Measurements from ENCODE around the gene OR7C2.

The OR7C2 gene

DNA sequence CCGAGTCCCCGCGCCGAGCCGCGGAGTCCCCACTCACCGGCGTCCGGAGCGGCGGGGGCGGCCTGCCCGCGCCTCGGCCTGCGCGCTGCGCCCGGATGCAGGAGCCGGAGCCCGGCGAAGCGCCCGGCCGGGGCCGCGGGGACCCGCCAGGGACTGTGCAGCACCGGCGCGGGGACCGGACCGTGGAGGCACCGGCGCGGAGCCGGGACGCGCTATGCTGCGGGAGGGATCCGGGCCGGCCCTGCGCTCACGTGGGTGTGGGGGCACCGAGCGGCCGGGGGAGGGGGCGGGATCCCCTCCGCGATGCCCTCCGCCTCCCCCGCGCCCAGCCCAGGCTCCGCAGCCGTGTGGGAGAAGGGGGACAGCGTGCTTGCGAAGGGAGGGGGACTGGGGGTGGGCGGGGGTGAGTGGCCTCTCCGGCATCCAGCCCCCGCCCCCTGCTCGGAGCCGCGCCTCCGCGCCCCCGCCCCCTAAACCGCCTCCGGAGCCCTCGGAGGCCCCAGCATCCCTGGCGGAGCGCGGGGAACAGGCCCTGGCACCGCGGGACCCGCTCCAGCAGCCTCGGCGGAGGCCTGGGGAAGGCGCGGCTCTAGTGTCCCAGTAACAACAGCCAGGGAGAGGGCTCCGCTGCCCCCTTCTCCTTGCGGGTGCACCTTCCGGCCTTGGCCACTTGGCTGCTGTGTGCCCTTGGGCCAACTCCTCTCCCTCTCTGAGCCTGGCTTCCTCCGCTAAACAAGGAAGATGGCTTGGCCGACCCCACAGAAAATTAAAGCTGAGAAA, 38.4 kb downstream of the OR7C2 start, which contains the start of gene SLC1A6:
SLC1A6 (minus strand) TSS at position 389 of the 780 bp plus-strand sequence. CDS start 6,954 bp downstream, outside the sequence.
- peak; percentile 51 for DNase-seq

DNA sequence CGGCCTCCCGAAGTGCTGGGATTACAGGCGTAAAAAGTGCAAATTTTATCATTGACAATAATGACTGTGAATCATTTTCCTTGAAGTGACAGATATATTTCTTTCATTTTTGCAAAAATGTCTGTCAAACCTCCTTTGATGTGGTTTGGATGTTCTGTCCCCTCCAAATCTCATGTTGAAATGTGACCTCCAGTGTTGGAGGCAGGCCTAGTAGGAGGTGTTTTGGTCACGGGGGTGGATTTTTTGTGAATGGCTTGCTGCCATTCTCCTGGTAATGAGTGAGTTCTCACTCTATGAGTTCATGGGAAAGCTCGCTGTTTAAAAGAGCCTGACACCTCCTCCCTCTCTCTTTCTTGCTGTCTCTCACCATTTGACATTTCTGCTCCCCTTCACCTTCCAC, 43.8 kb downstream of the OR7C2 start:
- DNase-seq, result no peak

Measured in activated CD8-positive, alpha-beta memory T cell treated with anti-CD3 and anti-CD28 coated beads, Interleukin-2, amount 50 U/mL, for 48 hours (primary cell).